Neural progenitor cell (in vitro differentiated cells): ENCODE results near the gene OR4M1. TPM values are rescaled to one million over a fixed set of nuclear protein-coding genes. Genes with fewer than 3 reads are reported as not detected.
"Not testable (repeated sequence)": the region's sequence is repeated elsewhere in the genome, so short reads cannot be mapped to it uniquely, and the experiment has no call there.

ENCODE experiments used
- DNase-seq: peaks from one replicate; pipeline ENCODE4 v3.0.0-alpha.2; 2016; ENCODE audit warnings: low spot score
- H2AFZ ChIP-seq: fragments of 200-600 bp; sonication (generic); replicated peaks from 2 replicates; pipeline ENCODE4 v1.6.1; 2016; ENCODE audit warnings: antibody characterized with exemption
- H3F3A ChIP-seq: fragments of 200-600 bp; sonication (generic); 2 replicates; pipeline ENCODE4 v1.6.1; 2016; ENCODE audit warnings: antibody characterized with exemption, low read depth
- H3K27ac ChIP-seq: fragments of 200-600 bp; sonication (generic); 2 replicates; pipeline ENCODE4 v1.5.1; 2016; ENCODE audit warnings: mild to moderate bottlenecking
- H3K27me3 ChIP-seq: fragments of 200-600 bp; sonication (generic); 2 replicates; pipeline ENCODE4 v1.6.1; 2016; ENCODE audit warnings: mild to moderate bottlenecking, moderate library complexity
- H3K36me3 ChIP-seq: fragments of 200-600 bp; sonication (generic); 2 replicates; pipeline ENCODE4 v1.5.1; 2016
- H3K4me1 ChIP-seq: fragments of 200-600 bp; sonication (generic); 2 replicates; pipeline ENCODE4 v1.6.1; 2016; ENCODE audit warnings: mixed run types
- H3K4me2 ChIP-seq: fragments of 200-600 bp; sonication (generic); 2 replicates; pipeline ENCODE4 v1.6.1; 2016
- H3K4me3 ChIP-seq: fragments of 200-600 bp; sonication (generic); 2 replicates; pipeline ENCODE4 v1.5.1; 2016
- H3K79me2 ChIP-seq: fragments of 200-600 bp; sonication (generic); 2 replicates; pipeline ENCODE4 v1.6.1; 2016; ENCODE audit warnings: low read depth
- H3K9ac ChIP-seq: fragments of 200-600 bp; sonication (generic); 2 replicates; pipeline ENCODE4 v1.6.1; 2016
- H3K9me3 ChIP-seq: fragments of 200-600 bp; sonication (generic); 2 replicates; pipeline ENCODE4 v1.5.1; 2016; ENCODE audit warnings: low read depth
- H4K20me1 ChIP-seq: fragments of 200-600 bp; sonication (generic); 2 replicates; pipeline ENCODE4 v1.6.1; 2016; ENCODE audit warnings: low read depth
- H3K27ac Mint-ChIP-seq: 3 replicates; pipeline ENCODE4 v1.8.0; 2021; ENCODE audit warnings: mixed read lengths
- H3K27me3 Mint-ChIP-seq: 2 replicates; pipeline ENCODE4 v1.8.0; 2022; ENCODE audit warnings: low read depth, mild to moderate bottlenecking, inconsistent platforms, moderate library complexity, mixed read lengths; ENCODE audit not compliant: insufficient read depth
- H3K36me3 Mint-ChIP-seq: 3 replicates; pipeline ENCODE4 v1.8.0; 2021; ENCODE audit warnings: mixed read lengths
- H3K4me1 Mint-ChIP-seq: 3 replicates; pipeline ENCODE4 v1.8.0; 2021; ENCODE audit warnings: mixed read lengths
- H3K4me3 Mint-ChIP-seq: 3 replicates; pipeline ENCODE4 v1.8.0; 2021; ENCODE audit warnings: mild to moderate bottlenecking, moderate library complexity, mixed read lengths
- H3K9me3 Mint-ChIP-seq: 3 replicates; pipeline ENCODE4 v1.8.0; 2020; ENCODE audit warnings: mixed read lengths
- EZH2 ChIP-seq: fragments of 200-600 bp; sonication (generic); IDR thresholded peaks from 2 replicates; pipeline ENCODE4 v1.6.1; 2017; ENCODE audit warnings: antibody characterized with exemption, mild to moderate bottlenecking, moderate library complexity
- EZH2phosphoT487 ChIP-seq: fragments of 200-600 bp; sonication (generic); IDR thresholded peaks from 2 replicates; pipeline ENCODE4 v1.6.1; 2017; ENCODE audit warnings: antibody characterized with exemption
- total RNA-seq: library from RNA; depleted of rRNA; stranded (reverse); fragments of >200 nt; gene quantifications from 2 replicates; pipeline ENCODE4 v1.2.3, GENCODE V29; 2015; ENCODE audit warnings: low replicate concordance
- TF ChIP-seq, protein P1 (sequence below): fragments of 200-600 bp; sonication (generic); IDR thresholded peaks from 2 replicates; pipeline ENCODE4 v1.5.1; 2017; ENCODE audit warnings: antibody characterized with exemption, mild to moderate bottlenecking

Gene OR4M1
- total RNA-seq, 1 donor from 2014 or later: not detected

DNA sequence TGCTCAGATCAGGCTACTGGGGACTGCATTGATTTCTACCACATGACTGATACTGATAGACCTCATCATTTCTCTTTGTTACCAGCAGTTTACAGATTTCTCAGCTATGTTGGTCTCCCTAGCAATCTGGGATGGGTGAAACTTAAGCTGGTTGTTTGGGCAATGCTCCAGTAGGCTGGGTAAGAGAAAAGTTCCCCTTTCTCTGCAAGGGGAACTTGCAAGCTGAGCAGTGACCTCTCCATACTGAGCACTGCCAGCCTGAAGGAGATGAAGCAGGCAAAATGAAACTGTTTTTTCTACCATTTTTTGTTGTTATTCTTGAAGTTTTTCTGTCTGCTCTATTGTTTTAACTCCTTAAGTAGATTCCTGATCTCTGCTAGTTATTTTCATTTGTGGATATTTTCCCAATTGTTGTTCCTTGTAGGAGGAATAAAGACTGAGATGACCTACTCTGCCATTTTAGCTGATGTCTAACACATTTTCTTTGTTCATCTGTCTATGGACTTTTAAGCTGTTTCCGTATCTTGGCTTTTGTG is 1.3 kb upstream of the OR4M1 start:
- peaks cover 84% of the 10 kb centered on the region for H3K9me3 ChIP-seq

DNA sequence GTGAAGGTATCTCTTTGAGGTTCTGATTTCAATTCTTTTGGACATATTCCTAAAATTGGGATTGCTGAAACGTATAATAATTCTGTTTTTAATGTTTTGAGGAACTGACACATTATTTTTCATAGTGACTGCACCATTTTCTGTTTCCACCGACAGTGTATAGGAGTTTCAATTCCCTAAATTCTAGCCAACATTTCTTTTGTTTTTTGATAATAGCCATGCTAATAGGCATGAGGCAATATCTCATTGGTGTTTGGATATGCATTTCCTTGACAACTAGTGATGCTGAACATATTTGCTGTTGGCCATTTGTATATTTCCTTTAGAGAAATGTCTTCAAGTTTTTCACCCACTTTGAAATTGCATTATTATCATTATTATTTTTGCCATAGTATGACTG is 850 bp upstream of the OR4M1 start:
- not testable (repeated sequence) for H2AFZ ChIP-seq, H3K27ac Mint-ChIP-seq, H3K4me1 Mint-ChIP-seq, H3K79me2 ChIP-seq, H3K27ac ChIP-seq, H4K20me1 ChIP-seq, H3K36me3 ChIP-seq, H3K4me2 ChIP-seq, H3K27me3 ChIP-seq, DNase-seq, H3K4me3 Mint-ChIP-seq, H3F3A ChIP-seq, H3K36me3 Mint-ChIP-seq, H3K9ac ChIP-seq, H3K4me1 ChIP-seq, H3K4me3 ChIP-seq, H3K27me3 Mint-ChIP-seq
- peaks cover 58% of the 10 kb centered on the region for H3K9me3 Mint-ChIP-seq
- peaks cover 80% of the 10 kb centered on the region for H3K9me3 ChIP-seq

More for the DNA sequence above, 1.3 kb upstream of the OR4M1 start:
- H3K9ac ChIP-seq: no peak overlapping the region
- H3K79me2 ChIP-seq: no peaks in the 10 kb centered on the region
- H3K27me3 ChIP-seq: no peaks in the 10 kb centered on the region
- no peak overlapping the region for H2AFZ ChIP-seq
- no peaks in the 10 kb centered on the region for H3K27me3 Mint-ChIP-seq
- H4K20me1 ChIP-seq: no peaks in the 10 kb centered on the region
- H3K27ac Mint-ChIP-seq: no peak overlapping the region
- H3K36me3 ChIP-seq: no peaks in the 10 kb centered on the region
- no peaks in the 10 kb centered on the region for H3K4me1 Mint-ChIP-seq
- no peak overlapping the region for H3K4me2 ChIP-seq
- no peaks in the 10 kb centered on the region for H3K36me3 Mint-ChIP-seq
- H3K27ac ChIP-seq: no peak overlapping the region
- no peaks in the 10 kb centered on the region for H3F3A ChIP-seq
- DNase-seq: no peak
- TF ChIP-seq, protein P1, sequence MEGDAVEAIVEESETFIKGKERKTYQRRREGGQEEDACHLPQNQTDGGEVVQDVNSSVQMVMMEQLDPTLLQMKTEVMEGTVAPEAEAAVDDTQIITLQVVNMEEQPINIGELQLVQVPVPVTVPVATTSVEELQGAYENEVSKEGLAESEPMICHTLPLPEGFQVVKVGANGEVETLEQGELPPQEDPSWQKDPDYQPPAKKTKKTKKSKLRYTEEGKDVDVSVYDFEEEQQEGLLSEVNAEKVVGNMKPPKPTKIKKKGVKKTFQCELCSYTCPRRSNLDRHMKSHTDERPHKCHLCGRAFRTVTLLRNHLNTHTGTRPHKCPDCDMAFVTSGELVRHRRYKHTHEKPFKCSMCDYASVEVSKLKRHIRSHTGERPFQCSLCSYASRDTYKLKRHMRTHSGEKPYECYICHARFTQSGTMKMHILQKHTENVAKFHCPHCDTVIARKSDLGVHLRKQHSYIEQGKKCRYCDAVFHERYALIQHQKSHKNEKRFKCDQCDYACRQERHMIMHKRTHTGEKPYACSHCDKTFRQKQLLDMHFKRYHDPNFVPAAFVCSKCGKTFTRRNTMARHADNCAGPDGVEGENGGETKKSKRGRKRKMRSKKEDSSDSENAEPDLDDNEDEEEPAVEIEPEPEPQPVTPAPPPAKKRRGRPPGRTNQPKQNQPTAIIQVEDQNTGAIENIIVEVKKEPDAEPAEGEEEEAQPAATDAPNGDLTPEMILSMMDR: no peak
- TF ChIP-seq EZH2 (no peak), EZH2phosphoT487 (no peak)
- no peak overlapping the region for H3K4me3 Mint-ChIP-seq
- H3K4me1 ChIP-seq: no peaks in the 10 kb centered on the region
- H3K4me3 ChIP-seq: no peak overlapping the region
- peaks cover 57% of the 10 kb centered on the region for H3K9me3 Mint-ChIP-seq

DNA sequence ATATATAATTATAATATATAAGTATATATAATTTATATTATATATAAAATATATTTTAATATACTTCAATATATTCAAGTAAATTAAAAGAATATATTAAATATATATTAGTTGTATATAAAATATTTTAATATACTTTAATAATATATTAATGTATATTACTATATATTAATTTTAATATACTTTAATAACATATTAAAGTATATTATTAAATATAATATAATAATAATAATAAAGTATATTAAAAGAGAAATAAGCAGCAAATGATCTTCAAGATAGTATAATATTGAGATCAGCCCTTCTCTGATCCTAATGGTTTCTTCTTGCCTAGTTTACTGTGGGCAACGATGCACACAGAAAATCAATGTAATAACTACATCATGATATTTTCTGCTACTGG is 2.3 kb downstream of the OR4M1 start:
- H3K4me3 Mint-ChIP-seq: no peak overlapping the region
- Histone ChIP-seq H3K27me3 (no peaks in the 10 kb centered on the region), H2AFZ (no peak overlapping the region), H3K4me3 (no peak overlapping the region), H3K4me2 (no peak overlapping the region), H3K9me3 (peaks cover 79% of the 10 kb centered on the region), H4K20me1 (no peaks in the 10 kb centered on the region), H3K36me3 (no peaks in the 10 kb centered on the region), H3K4me1 (no peaks in the 10 kb centered on the region), H3K27ac (no peak overlapping the region), H3K9ac (no peak overlapping the region), H3K79me2 (no peaks in the 10 kb centered on the region), H3F3A (no peaks in the 10 kb centered on the region)
- H3K36me3 Mint-ChIP-seq: no peaks in the 10 kb centered on the region
- TF ChIP-seq, protein P1: no peak
- TF ChIP-seq EZH2 (no peak), EZH2phosphoT487 (no peak)
- no peaks in the 10 kb centered on the region for H3K27me3 Mint-ChIP-seq
- H3K27ac Mint-ChIP-seq: no peak overlapping the region
- DNase-seq: no peak
- H3K9me3 Mint-ChIP-seq: peaks cover 52% of the 10 kb centered on the region
- no peaks in the 10 kb centered on the region for H3K4me1 Mint-ChIP-seq

DNA sequence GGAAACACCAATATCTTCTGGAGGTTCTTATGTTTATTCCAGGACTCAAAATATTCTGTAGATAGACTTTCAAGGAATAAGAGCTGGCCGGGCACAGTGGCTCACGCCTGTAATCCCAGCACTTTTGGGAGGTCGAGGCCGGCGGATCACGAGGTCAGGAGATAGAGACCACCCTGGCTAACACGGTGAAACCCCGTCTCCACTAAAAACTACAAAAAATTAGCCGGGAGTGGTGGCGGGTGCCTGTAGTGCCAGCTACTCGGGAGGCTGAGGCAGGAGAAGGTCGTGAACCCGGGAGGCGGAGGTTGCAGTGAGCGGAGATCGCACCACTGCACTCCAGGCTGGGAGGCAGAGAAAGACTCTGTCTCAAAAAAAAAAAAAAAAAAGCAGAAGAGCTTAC is 12.5 kb downstream of the OR4M1 start:
- not testable (repeated sequence) for H3K4me1 Mint-ChIP-seq, H3K4me2 ChIP-seq, H2AFZ ChIP-seq, DNase-seq, H3K9ac ChIP-seq, H3K36me3 Mint-ChIP-seq, H3K27me3 Mint-ChIP-seq, H3K4me1 ChIP-seq, H3K27me3 ChIP-seq, H3K79me2 ChIP-seq, H3K4me3 ChIP-seq, H3K4me3 Mint-ChIP-seq, H3K27ac Mint-ChIP-seq, H4K20me1 ChIP-seq, H3K36me3 ChIP-seq, H3F3A ChIP-seq, H3K27ac ChIP-seq
- H3K9me3 Mint-ChIP-seq: peaks cover 26% of the 10 kb centered on the region
- H3K9me3 ChIP-seq: peaks cover 81% of the 10 kb centered on the region

DNA sequence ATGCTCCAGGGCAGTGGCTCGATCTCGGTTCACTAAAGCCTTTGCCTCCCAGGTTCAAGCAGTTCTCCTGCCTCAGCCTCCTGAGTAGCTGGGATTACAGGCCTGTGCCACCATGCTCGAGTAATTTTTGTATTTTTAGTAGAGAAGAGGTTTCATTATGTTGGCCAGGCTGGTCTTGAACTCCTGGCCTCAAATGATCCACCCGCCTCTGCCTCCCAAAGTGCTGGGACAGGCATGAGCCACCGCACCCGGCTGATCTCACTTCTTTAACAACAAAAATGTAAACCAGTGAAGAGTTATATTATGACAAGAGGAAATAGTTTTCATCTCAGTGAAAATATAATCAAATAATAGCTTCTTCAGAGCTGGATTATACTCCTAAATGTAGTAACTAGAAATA is 14.0 kb downstream of the OR4M1 start:
- not testable (repeated sequence) for H3K4me1 ChIP-seq, H3K4me3 Mint-ChIP-seq, H3K79me2 ChIP-seq, H3K27me3 Mint-ChIP-seq, H3K9ac ChIP-seq, H3K4me3 ChIP-seq, H3K27ac Mint-ChIP-seq, H3K4me1 Mint-ChIP-seq, H3K36me3 ChIP-seq, H3K36me3 Mint-ChIP-seq, H3K27me3 ChIP-seq, H4K20me1 ChIP-seq, H2AFZ ChIP-seq, H3K27ac ChIP-seq, H3K4me2 ChIP-seq, DNase-seq, H3F3A ChIP-seq
- H3K9me3 ChIP-seq: peaks cover 85% of the 10 kb centered on the region
- H3K9me3 Mint-ChIP-seq: peaks cover 21% of the 10 kb centered on the region

DNA sequence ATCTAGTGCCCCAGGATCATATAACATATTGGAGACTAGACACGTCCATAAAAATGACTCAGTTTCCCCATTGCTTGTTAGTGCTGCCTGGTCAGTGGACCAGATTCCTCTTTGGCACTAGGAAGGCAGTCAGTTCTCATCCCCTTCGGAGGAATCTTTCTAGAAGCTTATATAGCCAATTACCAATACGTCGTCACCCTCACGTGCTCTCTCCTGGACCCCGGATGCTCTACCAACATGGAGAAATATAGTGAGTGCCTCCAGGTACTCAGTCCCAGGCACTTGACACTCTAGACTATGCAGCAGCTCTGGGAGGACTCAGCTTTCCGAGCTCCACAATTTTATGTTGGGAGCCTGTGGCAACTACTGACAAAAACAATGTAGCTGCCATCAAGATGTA is 14.8 kb downstream of the OR4M1 start:
- H3K27ac Mint-ChIP-seq, H2AFZ ChIP-seq, H3K27ac ChIP-seq, H3K27me3 Mint-ChIP-seq, H3K27me3 ChIP-seq, H3K4me3 Mint-ChIP-seq, H3K36me3 ChIP-seq, H3K9ac ChIP-seq, H3K4me3 ChIP-seq, H4K20me1 ChIP-seq, H3K4me2 ChIP-seq, H3K4me1 ChIP-seq, H3K4me1 Mint-ChIP-seq, H3K36me3 Mint-ChIP-seq, DNase-seq, H3K79me2 ChIP-seq, H3F3A ChIP-seq: not testable (repeated sequence)
- H3K9me3 ChIP-seq: peaks cover 85% of the 10 kb centered on the region
- H3K9me3 Mint-ChIP-seq: peaks cover 17% of the 10 kb centered on the region
